Activated naive CD4-positive, alpha-beta T cell treated with anti-CD3 and anti-CD28 coated beads for 36 hours (primary cell): ENCODE measurements around the gene SPINT2. TPM values are rescaled to one million over a fixed set of nuclear protein-coding genes. Genes with fewer than 3 reads are reported as not detected.

Experiments used
- CTCF ChIA-PET: fragments of 350-600 bp; sonication (Branson Sonifier 250); formaldehyde crosslinking; loops from one replicate; lab custom pipeline; 2021; ENCODE audit warnings: antibody characterized with exemption; lab: Charles Lee
- DNase-seq: peaks from one replicate; pipeline ENCODE4 v3.0.0-alpha.2; 2020
- H3K27ac Mint-ChIP-seq: one replicate; pipeline ENCODE4 v1.8.0; 2021; ENCODE audit warnings: mild to moderate bottlenecking, mixed read lengths
- H3K27me3 Mint-ChIP-seq: one replicate; pipeline ENCODE4 v1.8.0; 2021; ENCODE audit warnings: low read depth, mixed read lengths
- H3K36me3 Mint-ChIP-seq: one replicate; pipeline ENCODE4 v1.8.0; 2021; ENCODE audit warnings: low read depth, mixed read lengths
- H3K4me1 Mint-ChIP-seq: one replicate; pipeline ENCODE4 v1.8.0; 2021; ENCODE audit warnings: low read depth, mixed read lengths
- H3K4me3 Mint-ChIP-seq: one replicate; pipeline ENCODE4 v1.8.0; 2021; ENCODE audit warnings: mild to moderate bottlenecking, moderate library complexity, mixed read lengths
- H3K9me3 Mint-ChIP-seq: one replicate; pipeline ENCODE4 v1.8.0; 2021; ENCODE audit warnings: mixed read lengths
- intact Hi-C: fragments of 100-400 bp; cut with micrococcal nuclease; formaldehyde crosslinking; loops from one replicate; pipeline ENCODE4 v1.15.1; 2023
- total RNA-seq, 2 experiments: library from RNA; stranded (reverse); gene quantifications; one replicate each; pipeline ENCODE4 v1.2.3, GENCODE V29; 2021

Gene SPINT2
- total RNA-seq, 2 experiments from 2014 or later, result 35.3 to 36.5 TPM

GRCh38 chr19:38274739-38275138 lies 10.4 kb downstream of the SPINT2 start:
- H3K27me3 Mint-ChIP-seq, result no peaks in the 10 kb centered on the region
- H3K27ac Mint-ChIP-seq, result no peak overlapping the region
- H3K4me1 Mint-ChIP-seq, result peaks cover 7% of the 10 kb centered on the region
- no peak overlapping the region for H3K4me3 Mint-ChIP-seq
- no peak for DNase-seq
- no peaks in the 10 kb centered on the region for H3K36me3 Mint-ChIP-seq
- CTCF ChIA-PET, result interaction anchor here (0.6 to 0.7 kb wide), 2 partner anchors 32 to 539 kb away, joined by 4 to 5 read pairs; no protein-coding TSS in a partner anchor
- intact Hi-C loops, result no loop called here
- no peaks in the 10 kb centered on the region for H3K9me3 Mint-ChIP-seq

GRCh38 chr19:38276942-38277517 lies 12.7 kb downstream of the SPINT2 start:
- Mint-ChIP-seq H3K4me1 (peaks cover 5% of the 10 kb centered on the region), H3K27me3 (no peaks in the 10 kb centered on the region), H3K9me3 (no peaks in the 10 kb centered on the region), H3K36me3 (no peaks in the 10 kb centered on the region), H3K27ac (no peak overlapping the region), H3K4me3 (no peak overlapping the region)
- intact Hi-C loops, result no loop called here
- CTCF ChIA-PET, result interaction anchor here (0.6 to 1.3 kb wide), 5 partner anchors 8 to 116 kb away, joined by 3 to 4 read pairs (median 3); no protein-coding TSS in a partner anchor
- no peak for DNase-seq

GRCh38 chr19:38277549-38277948 lies 13.2 kb downstream of the SPINT2 start:
- Mint-ChIP-seq H3K4me1 (peaks cover 7% of the 10 kb centered on the region), H3K9me3 (no peaks in the 10 kb centered on the region), H3K36me3 (no peaks in the 10 kb centered on the region), H3K27me3 (no peaks in the 10 kb centered on the region), H3K4me3 (no peak overlapping the region), H3K27ac (no peak overlapping the region)
- CTCF ChIA-PET, result interaction anchor here (0.7 to 0.8 kb wide), 2 partner anchors 8 to 34 kb away, joined by 3 to 4 read pairs; no protein-coding TSS in a partner anchor
- intact Hi-C loops, result no loop called here
- no peak for DNase-seq

GRCh38 chr19:38277969-38278680 lies 13.8 kb downstream of the SPINT2 start:
- Mint-ChIP-seq H3K36me3 (no peaks in the 10 kb centered on the region), H3K9me3 (no peaks in the 10 kb centered on the region), H3K4me1 (peaks cover 7% of the 10 kb centered on the region), H3K4me3 (no peak overlapping the region), H3K27ac (no peak overlapping the region), H3K27me3 (no peaks in the 10 kb centered on the region)
- CTCF ChIA-PET, result interaction anchor here (0.8 kb wide), 1 partner anchor 34 kb away, joined by 3 read pairs; no protein-coding TSS in a partner anchor
- intact Hi-C loops, result no loop called here
- no peak for DNase-seq

GRCh38 chr19:38278751-38279150 lies 14.4 kb downstream of the SPINT2 start:
- intact Hi-C loops, result no loop called here
- no peak overlapping the region for H3K4me3 Mint-ChIP-seq
- CTCF ChIA-PET, result no interaction called here
- no peaks in the 10 kb centered on the region for H3K36me3 Mint-ChIP-seq
- H3K9me3 Mint-ChIP-seq, result no peaks in the 10 kb centered on the region
- H3K27me3 Mint-ChIP-seq, result no peaks in the 10 kb centered on the region
- peaks cover 7% of the 10 kb centered on the region for H3K4me1 Mint-ChIP-seq
- no peak for DNase-seq
- no peak overlapping the region for H3K27ac Mint-ChIP-seq

GRCh38 chr19:38280030-38280921 lies 15.9 kb downstream of the SPINT2 start:
- H3K27ac Mint-ChIP-seq, result no peak overlapping the region
- no peak for DNase-seq
- H3K9me3 Mint-ChIP-seq, result no peaks in the 10 kb centered on the region
- H3K36me3 Mint-ChIP-seq, result peaks cover 2% of the 10 kb centered on the region
- intact Hi-C loops, result no loop called here
- no peak overlapping the region for H3K4me3 Mint-ChIP-seq
- peaks cover 7% of the 10 kb centered on the region for H3K4me1 Mint-ChIP-seq
- no peaks in the 10 kb centered on the region for H3K27me3 Mint-ChIP-seq
- CTCF ChIA-PET, result no interaction called here

- no peak overlapping the region for H3K27ac Mint-ChIP-seq
- H3K4me1 Mint-ChIP-seq, result peaks cover 7% of the 10 kb centered on the region
- no peak overlapping the region for H3K4me3 Mint-ChIP-seq
- H3K27me3 Mint-ChIP-seq, result no peaks in the 10 kb centered on the region
- no peaks in the 10 kb centered on the region for H3K9me3 Mint-ChIP-seq
- DNase-seq, result no peak
- intact Hi-C loops, result no loop called here
- peaks cover 2% of the 10 kb centered on the region for H3K36me3 Mint-ChIP-seq
- CTCF ChIA-PET, result interaction anchor here (0.6 to 0.7 kb wide), 3 partner anchors 26 to 147 kb away, joined by 3 to 6 read pairs (median 4); no protein-coding TSS in a partner anchor
These were observed 17.6 kb downstream of the SPINT2 start for GRCh38 chr19:38281811-38282566.

GRCh38 chr19:38283271-38283670 lies 18.9 kb downstream of the SPINT2 start:
- no peaks in the 10 kb centered on the region for H3K27me3 Mint-ChIP-seq
- intact Hi-C loops, result no loop called here
- DNase-seq, result no peak
- H3K4me3 Mint-ChIP-seq, result no peak overlapping the region
- no peaks in the 10 kb centered on the region for H3K9me3 Mint-ChIP-seq
- peaks cover 7% of the 10 kb centered on the region for H3K4me1 Mint-ChIP-seq
- peaks cover 2% of the 10 kb centered on the region for H3K36me3 Mint-ChIP-seq
- no peak overlapping the region for H3K27ac Mint-ChIP-seq
- CTCF ChIA-PET, result no interaction called here

GRCh38 chr19:38284422-38284821 lies 20.0 kb downstream of the SPINT2 start:
- DNase-seq, result no peak
- H3K4me1 Mint-ChIP-seq, result peaks cover 7% of the 10 kb centered on the region
- intact Hi-C loops, result no loop called here
- H3K4me3 Mint-ChIP-seq, result no peak overlapping the region
- no peaks in the 10 kb centered on the region for H3K9me3 Mint-ChIP-seq
- peaks cover 2% of the 10 kb centered on the region for H3K36me3 Mint-ChIP-seq
- no peaks in the 10 kb centered on the region for H3K27me3 Mint-ChIP-seq
- CTCF ChIA-PET, result no interaction called here
- H3K27ac Mint-ChIP-seq, result no peak overlapping the region

- CTCF ChIA-PET, result interaction anchor here (0.6 kb wide), 1 partner anchor 89 kb away, joined by 3 read pairs; the partner anchor contains the start of gene PSMD8
- peaks cover 2% of the 10 kb centered on the region for H3K36me3 Mint-ChIP-seq
- no peaks in the 10 kb centered on the region for H3K9me3 Mint-ChIP-seq
- no peak overlapping the region for H3K4me3 Mint-ChIP-seq
- peaks cover 7% of the 10 kb centered on the region for H3K4me1 Mint-ChIP-seq
- H3K27me3 Mint-ChIP-seq, result no peaks in the 10 kb centered on the region
- no peak overlapping the region for H3K27ac Mint-ChIP-seq
- DNase-seq, result no peak
- intact Hi-C loops, result no loop called here
These were observed 21.2 kb downstream of the SPINT2 start for GRCh38 chr19:38285567-38285966.

- no peak for DNase-seq
- no peaks in the 10 kb centered on the region for H3K27me3 Mint-ChIP-seq
- H3K4me1 Mint-ChIP-seq, result no peaks in the 10 kb centered on the region
- peaks cover 2% of the 10 kb centered on the region for H3K36me3 Mint-ChIP-seq
- no peaks in the 10 kb centered on the region for H3K9me3 Mint-ChIP-seq
- CTCF ChIA-PET, result no interaction called here
- intact Hi-C loops, result no loop called here
- H3K27ac Mint-ChIP-seq, result no peak overlapping the region
- no peak overlapping the region for H3K4me3 Mint-ChIP-seq
These were observed 23.2 kb downstream of the SPINT2 start for GRCh38 chr19:38287604-38288003.
